AG10803 (cell line): ENCODE results near the gene LCK.
A peak's percentile ranks its signal among the peaks of the same experiment; 100 is the strongest.

Experiments
- DNase-seq: peaks from one replicate; pipeline ENCODE4 v3.0.0; 2010; ENCODE audit warnings: low read depth
- H3K4me3 ChIP-seq: 2 replicates; pipeline ENCODE4 v1.5.1; 2011; ENCODE audit warnings: mild to moderate bottlenecking, low read length, control low read depth
- CTCF ChIP-seq: conservative IDR thresholded peaks from 2 replicates; pipeline ENCODE4 v1.5.1; 2011; ENCODE audit warnings: mild to moderate bottlenecking, low read length, control low read depth, inconsistent platforms

LCK gene

GRCh38 chr1:32250893-32251716 lies at the start of gene LCK:
LCK (plus strand) TSS chr1:32251265; CDS start chr1:32274330, 23,065 bp downstream.
- DNase-seq: no peak
- TF ChIP-seq CTCF: no peak
- H3K4me3 ChIP-seq: no peak within 1 kb of the TSS

GRCh38 chr1:32204943-32205361 lies 46.1 kb upstream of the LCK start:
- TF ChIP-seq CTCF: no peak

GRCh38 chr1:32205401-32206370 lies 45.4 kb upstream of the LCK start, which contains the start of gene IQCC:
IQCC (plus strand) TSS chr1:32205671; CDS start chr1:32205682, 11 bp downstream.
- TF ChIP-seq CTCF: no peak
- peak; percentile 72 for DNase-seq
- H3K4me3 ChIP-seq: peak within 1 kb of the TSS; percentile 86

More at GRCh38 chr1:32204943-32205361, 46.1 kb upstream of the LCK start:
- no peak for DNase-seq
- peak overlapping the region; percentile 86 for H3K4me3 ChIP-seq

- DNase-seq: no peak
- no peak overlapping the region for H3K4me3 ChIP-seq
- no peak for TF ChIP-seq CTCF
Observed at GRCh38 chr1:32208469-32208868, 42.6 kb upstream of the LCK start.

GRCh38 chr1:32208891-32209328 lies 42.2 kb upstream of the LCK start, which contains the start of gene DCDC2B:
DCDC2B (plus strand) TSS chr1:32209089; CDS start chr1:32209094, 5 bp downstream.
- TF ChIP-seq CTCF: no peak
- H3K4me3 ChIP-seq: no peak within 1 kb of the TSS
- peak; percentile 38 for DNase-seq

GRCh38 chr1:32215629-32216480 lies 35.2 kb upstream of the LCK start:
- DNase-seq: peak; percentile 64
- no peak overlapping the region for H3K4me3 ChIP-seq
- TF ChIP-seq CTCF: peak; percentile 86
